ENCODE results near the gene ATP7A.

- TF ChIP-seq CTCF (IDR thresholded peaks at IDR 0.05): no peak
- no peak for TF ChIP-seq POLR2A (IDR thresholded peaks at IDR 0.05)
Observed at GRCh38 chrX:77949840-77950239, 39.3 kb downstream of the ATP7A start.
